ENCODE measurements around the gene PDZK1IP1.

DNA sequence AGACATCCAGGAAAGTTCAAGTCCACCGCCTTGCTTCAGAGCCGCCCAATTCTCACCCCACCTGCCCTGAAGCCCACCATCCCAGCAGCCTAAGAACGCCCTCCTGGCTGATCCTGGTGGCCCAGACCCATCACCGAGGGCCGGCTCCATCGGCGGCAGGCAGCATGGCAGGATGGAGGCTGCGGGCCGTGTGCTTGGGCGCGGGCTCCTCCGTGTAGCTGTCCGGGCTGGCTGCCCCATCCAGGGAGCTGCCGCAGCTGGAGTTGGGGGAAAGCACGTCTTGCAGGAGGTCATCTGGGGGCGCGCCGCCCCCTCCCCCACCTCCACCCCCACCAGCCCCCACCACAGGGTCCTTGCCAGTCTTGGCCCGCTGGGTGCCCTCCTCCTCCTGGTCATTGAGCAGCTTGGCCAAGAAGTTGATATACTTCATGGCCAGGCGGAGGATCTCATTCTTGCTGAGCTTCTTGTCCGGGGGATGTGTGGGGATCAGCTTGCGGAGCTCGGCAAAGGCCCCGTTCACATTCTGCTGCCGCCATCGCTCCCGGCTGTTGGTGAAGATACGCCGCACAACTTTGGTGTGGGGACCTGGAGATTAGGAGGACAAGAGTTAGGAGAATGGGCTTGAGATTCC is 29.9 kb upstream of the PDZK1IP1 start:
- TF ChIP-seq, protein P1, sequence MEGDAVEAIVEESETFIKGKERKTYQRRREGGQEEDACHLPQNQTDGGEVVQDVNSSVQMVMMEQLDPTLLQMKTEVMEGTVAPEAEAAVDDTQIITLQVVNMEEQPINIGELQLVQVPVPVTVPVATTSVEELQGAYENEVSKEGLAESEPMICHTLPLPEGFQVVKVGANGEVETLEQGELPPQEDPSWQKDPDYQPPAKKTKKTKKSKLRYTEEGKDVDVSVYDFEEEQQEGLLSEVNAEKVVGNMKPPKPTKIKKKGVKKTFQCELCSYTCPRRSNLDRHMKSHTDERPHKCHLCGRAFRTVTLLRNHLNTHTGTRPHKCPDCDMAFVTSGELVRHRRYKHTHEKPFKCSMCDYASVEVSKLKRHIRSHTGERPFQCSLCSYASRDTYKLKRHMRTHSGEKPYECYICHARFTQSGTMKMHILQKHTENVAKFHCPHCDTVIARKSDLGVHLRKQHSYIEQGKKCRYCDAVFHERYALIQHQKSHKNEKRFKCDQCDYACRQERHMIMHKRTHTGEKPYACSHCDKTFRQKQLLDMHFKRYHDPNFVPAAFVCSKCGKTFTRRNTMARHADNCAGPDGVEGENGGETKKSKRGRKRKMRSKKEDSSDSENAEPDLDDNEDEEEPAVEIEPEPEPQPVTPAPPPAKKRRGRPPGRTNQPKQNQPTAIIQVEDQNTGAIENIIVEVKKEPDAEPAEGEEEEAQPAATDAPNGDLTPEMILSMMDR (IDR thresholded peaks at IDR 0.05; ENCODE audit: low read depth, low read length, missing input control): no peak
- TF ChIP-seq EGR1 (IDR thresholded peaks at IDR 0.05; ENCODE audit: low read depth in 2 of 2): no peak
- TF ChIP-seq, protein P2, sequence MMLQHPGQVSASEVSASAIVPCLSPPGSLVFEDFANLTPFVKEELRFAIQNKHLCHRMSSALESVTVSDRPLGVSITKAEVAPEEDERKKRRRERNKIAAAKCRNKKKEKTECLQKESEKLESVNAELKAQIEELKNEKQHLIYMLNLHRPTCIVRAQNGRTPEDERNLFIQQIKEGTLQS (IDR thresholded peaks at IDR 0.05): no peak
